ENCODE results near the gene XXYLT1. TPM values are rescaled to one million over a fixed set of nuclear protein-coding genes. Genes with fewer than 3 reads are reported as not detected.
A peak's percentile ranks its signal among the peaks of the same experiment; 100 is the strongest.

The XXYLT1 gene
- total and polyA plus RNA-seq, 2 donors from 2014 or later = 5.7 to 10.7 TPM

GRCh38 chr3:195257454-195258448, 13.2 kb downstream of the XXYLT1 start:
- TF ChIP-seq CTCF (IDR thresholded peaks at IDR 0.05; ENCODE audit: borderline replicate concordance, extremely low read depth, insufficient read depth) = no peak
- H3K36me3 ChIP-seq (ENCODE audit: control insufficient read depth in 2 of 3, insufficient read depth in 3 of 3, low read length in 3 of 3) = no peaks in the 10 kb centered on the region
- no peaks in the 10 kb centered on the region for H3K27me3 ChIP-seq (ENCODE audit: control insufficient read depth, insufficient read depth, low read length)
- no peaks in the 10 kb centered on the region for H3K9me3 ChIP-seq (ENCODE audit: control insufficient read depth in 2 of 3, insufficient read depth in 1 of 3, low read length in 3 of 3)
- no peak overlapping the region for H3K27ac ChIP-seq (ENCODE audit: low read depth in 2 of 2, low read length in 2 of 2)
- H3K4me1 ChIP-seq (ENCODE audit: control insufficient read depth in 2 of 3, insufficient read depth in 2 of 3, low read depth in 1 of 3, low read length in 3 of 3) = peaks cover 0 to 12% (median 12%) of the 10 kb centered on the region in 3 donors
- peak in 1 of 5 donors; percentile 27 for DNase-seq
- intact Hi-C loops (cut with DNase I) = loop anchor here (5.0 kb wide), 1 partner anchor 570 kb away; the partner anchor contains the start of gene FAM43A
- H3K4me3 ChIP-seq (ENCODE audit: low read length in 3 of 3) = no peak overlapping the region
- H3K9ac ChIP-seq (ENCODE audit: low read length in 3 of 3) = no peak overlapping the region
- FAIRE-seq = no peak

GRCh38 chr3:195256639-195257453, 14.1 kb downstream of the XXYLT1 start:
- intact Hi-C loops (cut with DNase I) = loop anchor here (5.0 kb wide), 1 partner anchor 570 kb away; the partner anchor contains the start of gene FAM43A
- FAIRE-seq = no peak

More at GRCh38 chr3:195256639-195257453, 14.1 kb downstream of the XXYLT1 start:
- Histone ChIP-seq H3K27ac (ENCODE audit: low read depth in 2 of 2, low read length in 2 of 2) (no peak overlapping the region), H3K36me3 (ENCODE audit: control insufficient read depth in 2 of 3, insufficient read depth in 3 of 3, low read length in 3 of 3) (no peaks in the 10 kb centered on the region), H3K4me3 (ENCODE audit: low read length in 3 of 3) (no peak overlapping the region), H3K4me1 (ENCODE audit: control insufficient read depth in 2 of 3, insufficient read depth in 2 of 3, low read depth in 1 of 3, low read length in 3 of 3) (peaks cover 0 to 12% (median 12%) of the 10 kb centered on the region in 3 donors), H3K9ac (ENCODE audit: low read length in 3 of 3) (no peak overlapping the region), H3K27me3 (ENCODE audit: control insufficient read depth, insufficient read depth, low read length) (no peaks in the 10 kb centered on the region), H3K9me3 (ENCODE audit: control insufficient read depth in 2 of 3, insufficient read depth in 1 of 3, low read length in 3 of 3) (no peaks in the 10 kb centered on the region)
- DNase-seq = no peak
- TF ChIP-seq CTCF (IDR thresholded peaks at IDR 0.05; ENCODE audit: borderline replicate concordance, extremely low read depth, insufficient read depth) = no peak
